Progenitor cell of endocrine pancreas (in vitro differentiated cells): ENCODE data around the gene NFATC2. TPM values are rescaled to one million over a fixed set of nuclear protein-coding genes. Genes with fewer than 3 reads are reported as not detected.

ENCODE experiments used
- DNase-seq: peaks from one replicate; pipeline ENCODE4 v3.0.0; 2021; ENCODE audit warnings: low spot score; ENCODE audit not compliant: unreplicated experiment
- H3K27ac Mint-ChIP-seq: 2 replicates; pipeline ENCODE4 v1.8.0; 2021; ENCODE audit warnings: mild to moderate bottlenecking, moderate library complexity, mixed read lengths
- H3K27me3 Mint-ChIP-seq: 2 replicates; pipeline ENCODE4 v1.8.0; 2021; ENCODE audit warnings: mixed read lengths
- H3K36me3 Mint-ChIP-seq: 2 replicates; pipeline ENCODE4 v1.8.0; 2022; ENCODE audit warnings: mixed read lengths; ENCODE audit not compliant: insufficient read depth
- H3K4me1 Mint-ChIP-seq: 2 replicates; pipeline ENCODE4 v1.8.0; 2021; ENCODE audit warnings: low read depth, mixed read lengths
- H3K4me3 Mint-ChIP-seq: 2 replicates; pipeline ENCODE4 v1.8.0; 2021; ENCODE audit warnings: low read depth, mild to moderate bottlenecking, moderate library complexity, mixed read lengths
- H3K9me3 Mint-ChIP-seq: 2 replicates; pipeline ENCODE4 v1.8.0; 2021; ENCODE audit warnings: low read depth, mixed read lengths
- total RNA-seq: library from RNA; stranded (reverse); gene quantifications from 2 replicates; pipeline ENCODE4 v1.2.1, GENCODE V29; 2021
- TF ChIP-seq, protein P1 (sequence below): fragments of 200-600 bp; sonication (generic); IDR thresholded peaks from one replicate; pipeline ENCODE4 v1.5.0; 2021; ENCODE audit warnings: antibody characterized with exemption, mild to moderate bottlenecking; ENCODE audit not compliant: unreplicated experiment

Gene NFATC2
- total RNA-seq, 1 donor from 2014 or later: 11.2 TPM

DNA sequence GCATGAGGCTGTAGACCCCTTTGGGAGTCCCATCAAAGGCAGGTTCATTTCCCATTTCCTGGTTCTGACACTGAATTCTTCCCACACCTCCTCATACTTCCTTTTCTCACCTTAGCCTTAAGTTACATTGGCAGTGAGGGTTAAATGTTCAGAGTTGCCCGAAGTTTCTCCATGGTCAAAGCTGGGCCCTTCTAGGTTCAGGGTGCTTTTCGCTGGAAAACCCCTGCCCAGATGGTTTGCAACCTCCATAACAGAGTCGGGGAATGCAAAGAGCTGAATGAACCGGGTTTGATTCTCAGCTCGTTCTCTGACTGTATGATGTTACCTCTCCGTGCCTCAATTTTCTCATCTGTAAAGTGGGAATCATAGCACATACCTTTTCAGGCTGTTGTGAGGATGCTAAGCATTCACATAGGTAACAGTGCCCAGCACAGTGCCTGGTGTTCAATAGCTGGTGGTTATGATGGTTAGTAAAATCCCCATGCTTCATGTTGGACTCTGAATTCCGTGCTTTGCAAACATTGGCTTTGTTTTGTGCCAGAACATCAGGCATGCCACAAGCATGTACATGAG, 149.8 kb downstream of the NFATC2 start:
- TF ChIP-seq, protein P1, sequence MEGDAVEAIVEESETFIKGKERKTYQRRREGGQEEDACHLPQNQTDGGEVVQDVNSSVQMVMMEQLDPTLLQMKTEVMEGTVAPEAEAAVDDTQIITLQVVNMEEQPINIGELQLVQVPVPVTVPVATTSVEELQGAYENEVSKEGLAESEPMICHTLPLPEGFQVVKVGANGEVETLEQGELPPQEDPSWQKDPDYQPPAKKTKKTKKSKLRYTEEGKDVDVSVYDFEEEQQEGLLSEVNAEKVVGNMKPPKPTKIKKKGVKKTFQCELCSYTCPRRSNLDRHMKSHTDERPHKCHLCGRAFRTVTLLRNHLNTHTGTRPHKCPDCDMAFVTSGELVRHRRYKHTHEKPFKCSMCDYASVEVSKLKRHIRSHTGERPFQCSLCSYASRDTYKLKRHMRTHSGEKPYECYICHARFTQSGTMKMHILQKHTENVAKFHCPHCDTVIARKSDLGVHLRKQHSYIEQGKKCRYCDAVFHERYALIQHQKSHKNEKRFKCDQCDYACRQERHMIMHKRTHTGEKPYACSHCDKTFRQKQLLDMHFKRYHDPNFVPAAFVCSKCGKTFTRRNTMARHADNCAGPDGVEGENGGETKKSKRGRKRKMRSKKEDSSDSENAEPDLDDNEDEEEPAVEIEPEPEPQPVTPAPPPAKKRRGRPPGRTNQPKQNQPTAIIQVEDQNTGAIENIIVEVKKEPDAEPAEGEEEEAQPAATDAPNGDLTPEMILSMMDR: no peak
- no peaks in the 10 kb centered on the region for H3K27me3 Mint-ChIP-seq
- no peak overlapping the region for H3K27ac Mint-ChIP-seq
- H3K4me1 Mint-ChIP-seq: peaks cover 20% of the 10 kb centered on the region
- H3K4me3 Mint-ChIP-seq: no peak overlapping the region
- H3K9me3 Mint-ChIP-seq: no peaks in the 10 kb centered on the region
- no peak for DNase-seq
- peaks cover 4% of the 10 kb centered on the region for H3K36me3 Mint-ChIP-seq

DNA sequence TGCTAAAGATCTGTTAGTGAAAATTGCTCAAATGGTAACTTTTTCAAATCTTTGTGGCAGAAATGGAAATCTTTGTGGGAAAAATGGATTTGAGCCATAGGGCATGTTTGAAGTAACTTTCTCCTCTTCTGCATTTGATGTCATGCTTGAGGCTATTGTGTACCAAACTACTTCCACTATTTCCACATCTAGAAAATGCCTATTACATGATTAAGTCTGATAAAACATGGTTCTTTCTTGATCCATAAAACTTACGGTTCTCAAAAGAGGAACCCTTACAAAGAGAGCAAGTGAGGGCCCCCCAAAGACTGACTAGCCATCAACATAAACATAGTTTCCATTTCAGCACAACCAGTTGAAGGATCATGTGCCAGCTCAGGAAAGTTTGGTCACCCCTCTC, 150.6 kb downstream of the NFATC2 start:
- no peak overlapping the region for H3K27ac Mint-ChIP-seq
- no peaks in the 10 kb centered on the region for H3K9me3 Mint-ChIP-seq
- H3K36me3 Mint-ChIP-seq: peaks cover 4% of the 10 kb centered on the region
- no peak overlapping the region for H3K4me3 Mint-ChIP-seq
- no peak for DNase-seq
- peaks cover 22% of the 10 kb centered on the region for H3K4me1 Mint-ChIP-seq
- H3K27me3 Mint-ChIP-seq: no peaks in the 10 kb centered on the region
- TF ChIP-seq, protein P1: no peak

DNA sequence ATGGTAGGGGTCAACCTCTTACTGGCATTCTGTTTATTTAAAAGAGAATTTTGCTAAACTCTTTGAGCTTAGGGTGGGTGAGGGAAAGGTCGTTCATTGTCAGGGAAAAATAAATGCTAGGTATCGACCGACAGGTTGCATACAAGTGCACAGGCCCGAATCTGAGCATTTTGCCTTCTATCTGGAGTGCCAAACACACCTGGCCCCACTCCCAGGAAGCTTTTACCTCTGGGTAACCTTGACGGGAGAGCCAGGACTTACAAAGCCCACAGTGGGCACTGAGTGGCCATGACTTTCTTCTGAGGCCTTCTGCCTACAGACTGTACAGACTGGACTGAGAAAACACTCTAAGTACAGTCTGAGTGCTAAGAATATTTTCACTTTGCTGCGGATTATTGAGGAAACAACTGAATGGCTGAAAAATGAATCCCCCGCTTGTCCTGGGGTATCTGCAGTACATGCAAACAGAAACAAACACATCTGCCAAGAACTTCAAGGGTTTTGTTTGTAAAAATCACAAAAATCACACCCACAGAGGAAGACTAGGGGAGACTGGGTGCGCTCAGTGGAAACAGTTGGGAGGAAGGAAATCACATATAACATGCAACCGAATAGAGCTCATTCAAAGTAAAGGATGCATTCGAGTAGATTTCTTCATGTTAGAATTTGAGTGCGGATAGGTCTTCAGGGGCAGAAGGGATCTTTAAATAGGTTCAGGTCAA, 152.8 kb downstream of the NFATC2 start:
- no peaks in the 10 kb centered on the region for H3K9me3 Mint-ChIP-seq
- peaks cover 5% of the 10 kb centered on the region for H3K27me3 Mint-ChIP-seq
- peaks cover 4% of the 10 kb centered on the region for H3K36me3 Mint-ChIP-seq
- peak overlapping the region; percentile 92 for H3K27ac Mint-ChIP-seq
- H3K4me3 Mint-ChIP-seq: no peak overlapping the region
- TF ChIP-seq, protein P1: no peak
- no peak for DNase-seq
- H3K4me1 Mint-ChIP-seq: peaks cover 22% of the 10 kb centered on the region

DNA sequence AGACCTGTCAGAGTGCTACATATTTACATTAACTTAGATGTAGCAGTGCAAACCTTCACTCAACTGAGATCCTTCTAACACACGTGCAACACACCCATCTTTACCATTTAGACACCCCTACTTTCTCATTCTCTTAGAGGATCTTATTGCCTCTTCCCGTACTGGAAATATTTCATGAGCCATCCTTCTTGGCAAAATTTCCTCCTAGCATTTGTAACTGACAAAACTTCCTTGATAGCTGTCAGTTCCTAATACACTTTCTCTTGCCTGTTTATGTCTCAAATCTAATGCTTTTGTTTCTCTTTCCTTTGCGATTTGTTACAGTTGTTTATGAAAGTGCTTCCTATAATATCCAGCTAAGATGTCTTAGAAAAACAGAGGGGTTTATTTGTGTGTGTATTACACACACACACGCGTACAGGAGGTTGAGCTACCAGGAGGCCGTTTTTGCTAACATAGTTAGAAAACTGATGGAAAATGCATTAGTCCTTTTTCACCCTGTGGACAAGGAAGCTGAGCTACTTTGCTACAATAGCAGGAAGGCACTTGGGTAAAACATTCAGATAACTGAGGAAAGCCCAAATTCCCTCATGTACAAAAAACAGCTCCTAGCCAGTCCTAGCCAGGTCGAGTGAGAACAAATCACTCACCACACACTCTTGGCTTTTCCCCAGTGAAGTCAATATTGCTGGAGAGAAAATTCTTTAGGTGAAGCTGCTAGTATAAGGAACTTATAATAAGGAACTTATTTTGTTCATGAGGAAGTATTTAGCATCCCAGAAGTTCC, 153.6 kb downstream of the NFATC2 start:
- Mint-ChIP-seq H3K36me3 (peaks cover 4% of the 10 kb centered on the region), H3K9me3 (no peaks in the 10 kb centered on the region), H3K4me1 (peaks cover 24% of the 10 kb centered on the region), H3K4me3 (no peak overlapping the region), H3K27me3 (peaks cover 10% of the 10 kb centered on the region), H3K27ac (peak overlapping the region; percentile 92)
- TF ChIP-seq, protein P1: no peak
- no peak for DNase-seq

DNA sequence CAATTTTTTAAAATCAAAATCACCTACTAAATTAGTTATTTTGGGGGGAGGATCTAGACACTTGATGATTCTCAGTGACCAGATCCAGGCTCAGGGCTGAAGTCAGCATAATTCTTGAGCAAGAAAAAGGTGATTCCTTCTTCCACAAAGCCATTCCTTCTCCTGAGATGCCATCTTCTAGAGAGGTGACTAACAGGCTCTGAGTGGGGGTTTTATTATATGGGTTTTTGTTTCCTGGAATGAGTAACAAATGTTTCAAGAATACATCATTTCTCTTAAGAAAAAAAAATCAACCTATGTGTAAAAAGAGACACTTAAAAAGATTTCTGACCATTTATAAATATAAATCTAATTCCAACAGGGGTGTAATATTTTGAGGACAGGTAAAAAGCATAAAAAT, 154.3 kb downstream of the NFATC2 start:
- TF ChIP-seq, protein P1: no peak
- Mint-ChIP-seq H3K27me3 (peaks cover 15% of the 10 kb centered on the region), H3K4me1 (peaks cover 32% of the 10 kb centered on the region), H3K36me3 (peaks cover 4% of the 10 kb centered on the region), H3K9me3 (no peaks in the 10 kb centered on the region), H3K27ac (peak overlapping the region; percentile 56), H3K4me3 (no peak overlapping the region)
- no peak for DNase-seq
